T-helper 9 cell (primary cell): ENCODE measurements around the gene FYB1.

Experiments
- DNase-seq: peaks from one replicate; pipeline ENCODE4 v3.0.0-alpha.2; 2020

Gene FYB1

DNA sequence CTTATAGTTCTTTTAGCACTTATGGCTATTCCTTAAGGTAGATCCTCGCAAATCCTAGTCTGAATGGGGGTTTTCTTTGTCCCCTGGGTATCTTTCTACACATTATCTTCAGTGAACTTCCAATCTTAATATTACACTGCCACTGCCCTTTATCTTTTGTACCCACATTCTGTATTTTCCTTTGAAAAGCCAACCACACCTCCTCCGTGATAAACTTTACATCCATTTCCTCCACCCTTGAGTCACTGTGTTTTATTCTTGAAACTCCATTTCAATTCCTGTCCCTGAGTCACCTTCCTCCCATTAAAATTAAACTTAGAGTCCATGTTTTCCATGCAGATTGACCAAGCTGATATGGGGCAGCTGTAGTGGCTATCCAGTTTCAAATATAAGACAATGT lies 102.0 kb downstream of the FYB1 start:
- DNase-seq: no peak

DNA sequence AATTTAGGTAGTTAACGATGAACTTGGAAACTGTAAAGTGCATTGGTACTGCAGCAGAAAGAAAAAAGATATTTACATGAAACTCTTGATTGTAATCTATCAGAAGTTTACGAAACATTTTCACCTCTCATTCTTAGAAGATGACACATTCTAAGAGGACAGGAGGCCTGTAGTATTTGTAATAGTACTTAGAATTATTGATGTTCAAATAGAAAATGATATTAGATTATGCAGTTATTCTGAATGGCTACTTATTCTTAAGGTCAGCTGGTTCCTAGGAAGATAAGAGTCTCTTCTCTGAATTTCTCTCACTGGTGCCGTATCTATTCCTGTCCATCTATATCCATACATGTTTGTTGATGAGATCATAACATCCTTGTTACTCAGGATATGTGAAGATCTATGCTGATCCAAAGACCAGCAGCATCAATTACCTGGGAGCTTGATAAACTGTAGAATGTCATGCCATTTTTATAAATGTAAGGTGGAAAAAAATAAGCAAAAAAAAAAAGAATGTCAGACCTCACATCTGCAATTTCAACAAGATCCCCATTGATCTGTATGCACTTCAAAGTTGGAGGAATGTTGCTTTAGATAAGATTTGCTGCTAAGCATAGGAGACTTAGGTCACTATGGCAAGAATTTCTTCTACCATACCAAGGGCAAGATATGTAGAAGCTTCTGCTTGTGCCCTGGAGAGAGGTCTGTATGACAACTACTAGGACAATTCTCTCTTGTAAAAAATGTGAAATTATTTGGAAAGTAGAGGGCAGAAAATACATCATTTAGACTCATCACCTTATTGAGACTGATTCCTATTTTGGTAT lies 102.8 kb downstream of the FYB1 start:
- DNase-seq: no peak

DNA sequence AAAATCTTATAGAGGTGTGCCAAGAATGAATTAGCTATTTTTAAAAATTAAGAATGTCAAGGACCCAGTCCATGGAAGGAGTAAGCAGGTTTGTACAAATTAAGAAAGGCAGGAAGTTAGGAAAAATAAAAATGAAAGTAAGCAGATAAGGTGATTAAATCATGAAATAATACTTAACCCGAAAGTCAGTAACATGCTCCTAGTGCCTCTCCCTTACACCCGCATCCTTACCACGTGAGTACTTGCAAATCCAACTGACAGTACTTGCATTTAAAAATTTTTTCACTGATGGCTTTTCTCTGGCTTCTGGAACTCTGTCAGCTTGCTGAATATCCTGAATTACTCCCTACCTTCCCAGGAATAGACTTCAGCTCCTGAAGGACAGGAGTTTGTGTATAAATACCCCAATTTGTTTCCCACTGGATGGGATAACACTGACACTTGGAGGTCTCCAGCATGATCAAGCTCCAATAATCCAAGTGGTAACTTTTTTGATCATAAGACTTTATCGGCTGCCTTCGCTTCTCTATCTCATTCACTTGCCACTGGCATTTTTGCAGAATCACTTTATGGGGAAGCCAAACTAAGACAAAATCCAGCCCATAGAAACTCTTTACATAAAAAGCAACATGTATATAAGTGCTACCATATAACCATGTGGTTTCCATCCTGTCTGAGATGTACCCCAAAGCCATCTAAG lies 103.6 kb downstream of the FYB1 start:
- no peak for DNase-seq

DNA sequence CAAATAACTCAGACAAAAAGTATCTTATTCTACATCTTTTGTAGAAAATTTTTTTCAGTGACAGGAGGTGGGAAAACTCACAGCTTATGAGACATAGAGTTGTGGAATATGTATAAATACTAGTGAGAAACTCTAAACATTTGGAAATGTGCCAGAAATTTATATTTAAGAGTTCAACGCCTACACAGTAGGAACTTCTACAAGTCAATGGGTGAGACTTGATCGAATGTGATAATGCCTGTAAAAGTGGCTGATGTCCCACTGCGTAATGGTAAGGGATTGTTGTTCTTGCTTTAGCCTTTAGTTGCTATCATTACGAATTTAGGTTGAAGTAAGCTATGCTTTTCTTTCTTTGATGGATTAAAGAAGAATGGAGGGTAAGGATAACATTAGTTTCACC lies 105.2 kb downstream of the FYB1 start:
- no peak for DNase-seq

DNA sequence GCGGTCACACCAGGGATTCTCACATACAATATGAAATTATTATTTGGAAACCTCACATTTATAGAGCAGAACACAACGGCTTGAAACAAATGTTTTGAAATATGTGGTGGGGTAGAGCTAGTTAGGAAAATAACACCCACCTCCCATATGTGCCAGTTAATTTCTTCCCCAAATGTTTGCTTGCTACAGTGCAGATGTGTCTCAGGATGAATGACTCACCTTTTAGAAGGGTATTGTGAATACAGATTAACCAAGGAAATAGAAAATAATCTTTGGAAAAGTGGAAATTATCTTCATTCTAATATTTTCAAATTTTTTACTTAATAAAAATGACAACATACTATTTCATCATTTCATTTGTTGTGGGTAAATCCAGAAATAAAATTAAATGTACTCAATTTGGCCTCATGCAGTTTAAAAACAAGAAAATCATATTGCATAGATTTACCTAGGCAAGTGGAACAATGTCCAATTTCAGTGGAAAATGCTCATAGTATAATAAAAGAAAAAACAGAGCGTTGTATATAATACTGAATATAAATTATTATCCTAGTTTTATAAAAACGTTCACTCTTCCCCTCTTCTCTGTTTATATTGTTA lies 105.9 kb downstream of the FYB1 start:
- no peak for DNase-seq

DNA sequence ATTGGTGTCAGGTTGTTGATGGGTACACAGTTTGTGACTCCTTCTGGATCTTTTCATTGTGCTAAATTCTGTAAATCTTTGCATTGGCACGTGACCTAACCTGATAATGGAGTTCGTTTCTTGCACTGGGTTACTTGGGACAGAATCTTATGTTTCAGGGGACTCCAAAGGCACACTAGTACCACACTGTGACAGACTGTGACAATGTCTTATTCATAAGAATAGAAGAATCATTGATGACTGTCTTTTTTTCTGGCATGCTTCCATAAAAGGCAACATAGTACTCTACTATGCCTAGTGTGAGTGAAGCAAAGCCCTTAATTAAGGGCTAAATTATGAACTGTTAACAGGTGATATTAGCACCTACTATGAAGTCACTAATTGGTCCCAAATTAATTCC lies 109.8 kb downstream of the FYB1 start:
- DNase-seq: no peak

DNA sequence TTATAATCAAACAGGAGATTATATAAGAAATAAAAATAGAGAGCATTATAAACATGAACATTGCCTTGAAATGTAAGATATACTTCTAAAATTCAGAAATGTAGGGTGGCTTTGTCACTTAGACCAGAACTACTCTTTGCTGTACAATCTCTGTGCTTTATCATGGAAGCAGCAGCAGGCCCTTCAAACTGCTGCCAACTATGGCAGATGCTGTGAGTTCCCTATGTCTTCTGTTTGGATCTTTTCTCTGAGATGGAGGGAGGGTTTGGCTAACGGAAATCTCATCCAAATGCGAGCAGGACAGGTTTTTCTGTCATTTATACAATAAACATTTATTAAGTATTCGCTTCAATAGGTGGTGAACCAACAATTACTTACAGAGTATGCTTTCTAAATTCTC lies 110.4 kb downstream of the FYB1 start:
- DNase-seq: no peak

DNA sequence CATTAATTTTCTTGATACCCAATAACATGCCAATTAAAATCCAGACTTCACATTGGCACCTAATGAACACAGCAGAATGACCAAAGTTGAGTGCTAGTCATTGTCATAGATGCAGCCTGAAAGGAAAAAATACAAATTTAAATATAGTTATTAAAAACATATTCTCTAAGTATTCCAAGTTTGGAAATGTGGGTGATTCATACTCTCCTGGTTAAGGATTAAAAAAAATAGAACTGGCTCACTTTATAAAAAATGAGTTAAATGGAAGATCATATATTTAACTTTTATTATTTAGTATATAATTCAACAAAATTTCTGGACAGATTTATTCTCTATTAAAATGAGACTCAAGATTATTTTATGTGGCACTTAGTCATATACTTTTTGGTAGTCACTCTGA lies 112.0 kb downstream of the FYB1 start:
- no peak for DNase-seq

DNA sequence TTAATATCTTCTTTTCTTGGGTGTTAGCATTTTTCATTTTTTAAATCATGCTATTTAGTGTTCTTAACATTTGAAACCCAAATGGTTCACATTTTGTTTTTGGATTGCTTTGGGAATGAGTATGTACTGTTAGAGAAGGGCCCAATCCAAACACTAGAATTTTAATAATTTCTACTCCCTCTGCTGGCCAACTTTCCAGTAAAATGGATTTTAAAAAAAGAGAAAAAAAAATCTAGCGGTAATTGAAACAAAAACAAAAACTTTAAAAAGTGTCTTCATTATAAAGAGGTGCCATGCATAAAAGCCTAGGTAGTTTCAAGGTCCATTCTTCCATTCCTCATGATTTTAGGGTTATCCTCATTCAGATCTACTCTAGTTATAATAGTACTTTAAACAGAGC lies 113.0 kb downstream of the FYB1 start:
- DNase-seq: no peak

DNA sequence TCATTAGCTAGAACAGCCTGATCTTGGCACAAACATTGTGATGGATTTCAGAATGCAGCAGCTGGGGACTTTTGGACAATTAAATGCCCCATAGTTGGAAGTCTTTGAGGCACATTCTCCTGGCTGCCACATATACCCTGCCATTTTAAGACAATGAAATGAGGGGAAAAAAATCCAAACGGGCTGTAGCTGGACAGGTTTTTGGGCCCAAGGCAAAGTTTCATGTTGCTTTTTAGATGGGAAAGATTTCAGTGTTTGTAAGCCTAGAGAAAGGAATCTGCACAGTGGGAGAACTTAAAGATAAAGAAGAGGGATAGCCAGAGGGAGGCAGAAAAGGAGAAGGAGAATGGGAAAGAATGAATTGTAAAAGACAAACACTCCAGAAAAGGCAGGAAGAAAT lies 115.1 kb downstream of the FYB1 start:
- no peak for DNase-seq

DNA sequence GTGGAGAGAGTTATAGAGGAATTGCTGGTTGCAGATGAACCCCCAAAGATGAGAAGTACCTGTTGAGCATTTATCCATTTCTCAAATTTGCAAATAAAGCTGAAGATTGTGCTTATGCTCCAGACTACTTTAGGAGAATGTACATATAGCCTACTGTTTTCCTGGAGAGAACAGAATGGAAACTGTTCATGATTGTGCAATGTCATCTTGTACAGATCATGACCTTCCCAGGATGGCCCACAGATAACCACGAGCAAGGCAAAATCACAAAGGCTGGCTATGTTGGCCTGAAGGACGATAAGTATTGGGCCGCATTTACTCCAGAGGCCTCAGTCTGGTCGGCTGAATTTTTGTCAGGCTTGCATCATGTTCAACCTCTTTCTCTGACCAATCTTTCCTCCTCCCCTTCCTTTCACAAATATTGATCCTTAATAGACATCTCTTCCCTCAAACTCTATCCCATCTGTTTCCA lies 116.6 kb downstream of the FYB1 start:
- DNase-seq: no peak

DNA sequence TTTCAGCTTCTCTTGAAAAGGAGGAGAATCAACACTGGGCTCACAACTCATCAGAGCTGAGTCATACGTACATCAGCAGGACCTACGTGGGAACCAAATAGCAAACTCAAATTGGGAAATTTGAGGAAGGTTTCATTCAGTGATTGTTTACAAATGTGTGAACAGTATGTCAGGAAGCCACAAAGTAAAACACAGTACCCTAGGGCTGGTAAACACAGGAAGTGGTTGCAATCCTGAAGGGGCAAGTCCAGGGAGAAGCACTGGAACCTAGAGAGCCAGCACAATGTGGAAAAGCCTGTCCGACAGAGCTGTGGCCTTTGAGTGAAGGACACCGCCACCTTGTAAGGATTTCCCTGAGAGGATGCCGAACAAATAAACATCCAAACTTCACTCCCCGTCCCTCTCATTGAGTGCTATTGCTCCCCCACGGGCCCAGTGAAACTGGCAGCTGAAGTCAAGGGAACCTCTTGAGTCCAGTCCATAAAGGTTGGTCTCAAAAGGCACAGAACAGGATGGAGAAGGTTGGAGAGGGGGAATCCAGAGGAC lies 118.4 kb downstream of the FYB1 start:
- no peak for DNase-seq

DNA sequence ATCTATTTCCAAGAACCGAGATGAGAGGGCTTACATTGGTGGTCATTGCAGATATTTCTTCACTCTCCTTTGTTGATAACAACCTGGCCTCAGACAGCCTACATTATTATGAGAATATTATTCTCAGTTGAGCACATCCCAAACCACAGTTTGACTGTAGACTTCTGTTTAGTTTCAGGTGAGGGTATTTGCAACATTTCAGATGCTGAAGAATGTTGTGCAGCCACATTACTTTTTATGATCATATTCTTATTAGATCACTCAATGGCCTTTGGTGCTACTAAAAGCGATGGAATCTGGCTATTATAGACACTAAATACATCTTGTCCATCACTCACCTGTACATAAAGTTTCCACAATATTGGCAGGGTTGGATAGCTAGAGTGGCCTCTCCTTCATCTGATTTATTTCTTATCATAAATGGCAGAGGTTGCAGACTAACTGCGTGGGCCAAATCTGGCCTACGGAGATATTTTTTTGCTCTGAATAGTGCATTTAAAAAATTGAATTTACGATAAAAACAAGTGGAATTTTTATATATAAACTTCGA lies 119.0 kb downstream of the FYB1 start:
- DNase-seq: no peak

DNA sequence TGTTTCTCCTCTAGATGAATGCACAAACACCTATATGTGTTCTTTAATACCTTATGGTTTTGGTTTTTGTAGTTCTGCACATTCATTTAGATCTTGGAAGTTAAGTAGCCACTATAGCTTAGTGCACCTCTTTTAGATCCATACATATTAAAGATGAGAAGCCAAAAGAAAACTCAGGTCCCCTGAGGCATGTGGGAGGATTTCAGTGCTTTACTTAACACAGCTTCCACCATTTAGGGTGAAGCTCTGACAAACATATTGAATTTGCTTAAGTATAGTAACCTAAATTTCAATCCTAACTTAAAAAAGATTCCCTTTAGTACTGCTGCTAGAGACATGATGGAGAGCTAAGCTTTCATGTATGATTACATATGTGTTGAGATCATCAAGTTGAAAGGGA lies 119.5 kb downstream of the FYB1 start:
- no peak for DNase-seq

DNA sequence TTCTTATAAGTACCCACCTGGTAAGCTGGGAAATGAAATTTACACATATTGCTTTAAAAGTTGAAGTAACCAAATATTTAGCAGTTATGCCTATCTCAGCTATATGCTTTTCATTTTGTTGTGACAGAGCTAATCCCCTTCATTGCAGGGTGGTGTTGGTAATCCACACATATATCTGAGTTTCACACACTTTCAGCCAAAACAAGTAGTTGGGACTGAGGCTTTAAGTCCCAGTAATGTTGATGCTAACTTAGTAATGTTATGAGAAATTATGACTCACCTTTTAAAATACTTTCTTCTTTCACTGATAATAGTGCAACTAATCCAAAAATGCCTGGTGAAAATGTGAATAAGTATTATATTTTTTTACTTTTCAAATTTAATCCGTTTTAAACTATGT lies 126.0 kb downstream of the FYB1 start:
- no peak for DNase-seq

DNA sequence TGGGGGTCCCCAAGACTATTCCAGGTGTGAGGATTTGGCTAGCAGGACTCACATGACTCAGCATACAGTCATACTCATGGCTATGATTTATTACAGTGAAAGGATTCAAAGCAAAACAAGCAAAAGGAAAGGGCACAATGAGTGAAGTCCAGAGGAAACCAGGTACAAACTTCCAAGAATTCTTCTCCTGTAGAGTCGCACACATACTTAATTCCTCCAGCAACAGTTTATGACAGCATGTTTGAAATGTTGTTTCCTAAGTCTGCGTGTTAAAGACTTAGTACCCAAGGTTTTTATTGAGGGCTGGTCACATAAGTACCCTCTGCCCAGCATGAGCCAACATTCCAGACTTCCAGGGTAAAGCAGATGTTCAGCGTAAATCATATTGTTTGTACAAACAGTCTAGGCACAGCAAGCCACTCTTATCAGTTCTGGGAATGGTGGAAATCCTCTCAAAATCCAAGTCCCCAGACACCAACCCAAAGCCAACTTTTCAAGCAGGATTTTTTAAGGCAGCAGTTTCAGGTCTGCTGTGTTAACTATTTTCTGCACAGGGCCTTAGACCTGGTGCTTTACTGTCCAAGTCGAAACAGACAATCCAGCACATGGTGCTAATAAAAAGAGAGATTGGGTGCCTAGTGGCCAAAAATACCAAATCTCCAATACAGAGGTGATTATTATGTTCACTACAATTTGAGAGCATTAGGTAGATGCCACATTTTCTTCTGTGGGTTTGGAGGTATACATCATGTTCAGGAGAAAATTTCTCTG lies 126.6 kb downstream of the FYB1 start:
- DNase-seq: no peak

DNA sequence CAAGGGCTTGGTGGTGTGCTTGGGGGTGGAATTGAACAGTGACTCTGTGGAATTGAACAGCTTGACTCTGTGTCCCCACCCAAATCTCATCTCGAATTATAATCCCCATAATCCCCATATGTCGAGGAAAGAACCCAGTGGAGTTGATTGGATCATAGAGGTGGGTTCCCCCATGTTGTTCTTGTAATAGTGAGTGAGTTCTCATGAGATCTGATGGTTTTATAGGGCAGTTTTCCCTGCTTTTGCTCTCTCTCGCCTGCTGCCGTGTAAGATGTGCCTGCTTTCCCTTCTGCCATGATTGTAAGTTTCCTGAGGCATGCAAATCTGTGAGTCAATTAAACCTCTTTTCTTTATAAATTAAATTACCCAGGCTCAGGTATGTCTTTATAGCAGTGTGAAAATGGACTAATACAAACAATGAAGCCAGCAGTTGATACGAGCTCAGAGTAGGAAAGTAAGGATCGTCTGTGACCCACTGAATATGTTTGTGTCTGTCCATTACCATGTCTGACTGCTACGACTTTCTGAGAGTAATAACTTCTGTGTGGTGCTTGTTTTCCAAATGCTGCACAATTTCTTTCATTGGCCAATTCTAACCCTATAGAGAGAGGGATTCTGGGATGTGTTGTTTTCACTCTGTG lies 127.3 kb downstream of the FYB1 start:
- no peak for DNase-seq

DNA sequence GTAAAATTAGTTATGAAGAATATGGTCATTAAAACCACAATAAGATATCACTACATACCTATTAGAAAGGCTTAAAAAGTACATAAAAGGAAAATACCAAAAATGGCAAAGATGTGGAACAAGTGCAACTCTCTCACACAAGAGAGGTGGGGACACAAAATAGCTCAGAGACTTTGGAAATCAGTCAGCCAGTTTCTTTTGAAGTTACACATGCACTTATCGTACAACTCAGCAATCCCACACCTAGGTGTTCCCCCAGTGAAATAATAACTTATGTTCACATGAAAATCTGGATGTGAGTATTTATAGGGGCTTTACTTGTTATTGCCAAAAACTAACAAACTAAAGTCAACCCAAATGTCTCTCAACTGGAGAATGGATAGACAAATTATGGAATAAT lies 135.4 kb downstream of the FYB1 start:
- no peak for DNase-seq

DNA sequence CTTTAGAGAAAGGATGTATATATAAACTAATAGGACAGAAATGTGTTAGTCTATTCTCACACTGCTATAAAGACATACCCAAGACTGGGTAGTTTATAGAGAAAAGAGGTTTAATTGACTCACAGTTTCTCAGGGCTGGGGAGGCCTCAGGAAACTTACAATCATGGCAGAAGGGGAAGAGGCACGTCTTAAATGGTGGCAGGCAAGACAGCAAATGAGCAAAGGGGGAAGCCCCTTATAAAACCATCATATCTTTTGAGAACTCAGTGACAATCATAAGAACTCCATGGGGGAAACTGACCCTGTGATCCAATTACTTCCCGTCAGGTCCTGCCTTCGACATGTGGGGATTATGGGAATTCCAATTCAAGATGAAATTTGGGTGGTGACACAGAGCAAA lies 136.4 kb downstream of the FYB1 start:
- no peak for DNase-seq

DNA sequence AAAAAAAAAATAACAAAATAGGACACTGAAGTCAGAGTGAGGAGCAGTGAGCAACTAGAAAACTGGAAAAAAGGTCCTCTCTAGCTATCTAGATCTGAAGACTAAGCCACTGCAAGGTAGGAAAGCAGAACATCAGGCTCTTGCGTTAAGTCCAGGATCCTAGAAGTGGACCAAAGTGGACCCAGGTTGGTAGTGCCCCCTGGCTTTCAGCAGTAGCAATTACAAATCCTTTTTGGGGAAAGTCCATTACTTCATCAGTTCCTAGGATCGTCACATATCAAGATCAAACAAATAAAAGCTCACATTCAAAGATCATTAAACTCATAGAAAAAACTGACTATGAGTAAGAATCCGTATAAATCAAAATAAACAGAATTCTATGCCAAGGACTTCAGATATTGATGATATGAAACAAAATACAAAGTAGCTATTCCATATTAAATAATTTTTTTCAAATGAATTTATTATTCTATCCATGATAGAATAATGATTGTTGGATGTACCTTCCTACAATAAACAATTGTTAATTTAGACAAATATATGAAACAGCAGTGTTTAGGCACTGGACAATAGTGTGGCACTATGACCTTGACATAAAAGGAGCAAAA lies 138.7 kb downstream of the FYB1 start:
- no peak for DNase-seq

DNA sequence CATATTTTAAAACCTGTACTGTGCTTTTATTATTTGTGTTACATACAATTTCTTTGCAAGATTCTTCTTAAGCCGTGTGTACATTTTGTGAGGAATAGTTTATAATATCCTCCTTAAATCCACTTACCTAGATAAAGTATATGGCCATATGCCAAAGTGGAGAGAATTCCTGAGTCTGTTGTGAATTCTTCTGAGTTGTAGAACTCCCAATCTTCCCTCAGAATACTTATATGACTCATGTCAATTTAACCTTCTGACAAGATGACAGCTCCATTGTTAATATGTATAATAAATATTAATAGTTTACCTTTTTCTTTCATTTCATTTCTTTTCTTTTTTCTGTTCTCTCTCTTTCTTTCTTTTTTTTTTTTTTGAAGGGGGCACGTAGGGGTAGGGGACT lies 139.2 kb downstream of the FYB1 start:
- DNase-seq: no peak

DNA sequence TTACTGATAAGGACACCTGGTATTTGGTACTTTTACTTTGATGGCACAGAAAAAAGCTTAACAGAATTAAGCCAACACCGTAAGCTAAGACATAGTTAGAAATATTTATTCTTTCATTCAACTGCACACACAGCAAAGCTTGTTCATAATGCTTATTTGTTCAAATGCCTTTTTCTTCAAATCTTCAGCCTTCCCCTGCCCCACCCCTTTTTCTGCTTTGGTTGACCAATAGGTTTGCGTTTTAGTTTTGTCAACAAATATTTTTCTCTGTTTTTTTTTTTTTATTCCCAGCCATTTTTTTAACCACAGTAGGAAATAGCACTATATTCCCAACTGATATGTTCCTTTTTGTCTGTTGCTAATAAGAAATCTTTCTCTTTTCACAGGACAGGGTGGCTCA lies 140.2 kb downstream of the FYB1 start:
- no peak for DNase-seq
